Measurements from ENCODE around the gene LPCAT1. TPM values are rescaled to one million over a fixed set of nuclear protein-coding genes. Genes with fewer than 3 reads are reported as not detected.

LPCAT1 gene
- total and polyA plus RNA-seq, 2 experiments from 2014 or later, result 44.1 to 56.0 TPM

- Histone ChIP-seq H3K27ac (no peak overlapping the region), H3K4me1 (ENCODE audit: insufficient read depth) (peaks cover 8% of the 10 kb centered on the region), H3K27me3 (peaks cover 58% of the 10 kb centered on the region), H4K20me1 (ENCODE audit: insufficient read depth, poor library complexity, severe bottlenecking) (no peaks in the 10 kb centered on the region), H3K36me3 (replicated peaks; ENCODE audit: insufficient read depth, low read depth) (no peaks in the 10 kb centered on the region), H2AFZ (no peak overlapping the region), H3K9me2 (replicated peaks; ENCODE audit: insufficient read depth) (no peaks in the 10 kb centered on the region), H3K4me2 (no peak overlapping the region), H3K9me3 (ENCODE audit: low read depth) (no peaks in the 10 kb centered on the region), H3K4me3 (no peak overlapping the region), H3K79me2 (no peaks in the 10 kb centered on the region)
- DNase-seq (ENCODE audit: low spot score), result no peak
- TF ChIP-seq EZH2phosphoT487 (IDR thresholded peaks at IDR 0.05; ENCODE audit: low read depth, severe bottlenecking, unreplicated experiment) (no peak), EZH2 (IDR thresholded peaks at IDR 0.05; ENCODE audit: borderline replicate concordance) (no peak)
- TF ChIP-seq, protein P1, sequence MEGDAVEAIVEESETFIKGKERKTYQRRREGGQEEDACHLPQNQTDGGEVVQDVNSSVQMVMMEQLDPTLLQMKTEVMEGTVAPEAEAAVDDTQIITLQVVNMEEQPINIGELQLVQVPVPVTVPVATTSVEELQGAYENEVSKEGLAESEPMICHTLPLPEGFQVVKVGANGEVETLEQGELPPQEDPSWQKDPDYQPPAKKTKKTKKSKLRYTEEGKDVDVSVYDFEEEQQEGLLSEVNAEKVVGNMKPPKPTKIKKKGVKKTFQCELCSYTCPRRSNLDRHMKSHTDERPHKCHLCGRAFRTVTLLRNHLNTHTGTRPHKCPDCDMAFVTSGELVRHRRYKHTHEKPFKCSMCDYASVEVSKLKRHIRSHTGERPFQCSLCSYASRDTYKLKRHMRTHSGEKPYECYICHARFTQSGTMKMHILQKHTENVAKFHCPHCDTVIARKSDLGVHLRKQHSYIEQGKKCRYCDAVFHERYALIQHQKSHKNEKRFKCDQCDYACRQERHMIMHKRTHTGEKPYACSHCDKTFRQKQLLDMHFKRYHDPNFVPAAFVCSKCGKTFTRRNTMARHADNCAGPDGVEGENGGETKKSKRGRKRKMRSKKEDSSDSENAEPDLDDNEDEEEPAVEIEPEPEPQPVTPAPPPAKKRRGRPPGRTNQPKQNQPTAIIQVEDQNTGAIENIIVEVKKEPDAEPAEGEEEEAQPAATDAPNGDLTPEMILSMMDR (IDR thresholded peaks at IDR 0.05; ENCODE audit: poor library complexity), result no peak
- 77% methylated on average over 36 of the region's 36 CpGs for WGBS (ENCODE audit: low lambda C conversion rate, missing lambda C conversion rate)
Observed at GRCh38 chr5:1442222-1443145, 81.3 kb downstream of the LPCAT1 start.

DNA sequence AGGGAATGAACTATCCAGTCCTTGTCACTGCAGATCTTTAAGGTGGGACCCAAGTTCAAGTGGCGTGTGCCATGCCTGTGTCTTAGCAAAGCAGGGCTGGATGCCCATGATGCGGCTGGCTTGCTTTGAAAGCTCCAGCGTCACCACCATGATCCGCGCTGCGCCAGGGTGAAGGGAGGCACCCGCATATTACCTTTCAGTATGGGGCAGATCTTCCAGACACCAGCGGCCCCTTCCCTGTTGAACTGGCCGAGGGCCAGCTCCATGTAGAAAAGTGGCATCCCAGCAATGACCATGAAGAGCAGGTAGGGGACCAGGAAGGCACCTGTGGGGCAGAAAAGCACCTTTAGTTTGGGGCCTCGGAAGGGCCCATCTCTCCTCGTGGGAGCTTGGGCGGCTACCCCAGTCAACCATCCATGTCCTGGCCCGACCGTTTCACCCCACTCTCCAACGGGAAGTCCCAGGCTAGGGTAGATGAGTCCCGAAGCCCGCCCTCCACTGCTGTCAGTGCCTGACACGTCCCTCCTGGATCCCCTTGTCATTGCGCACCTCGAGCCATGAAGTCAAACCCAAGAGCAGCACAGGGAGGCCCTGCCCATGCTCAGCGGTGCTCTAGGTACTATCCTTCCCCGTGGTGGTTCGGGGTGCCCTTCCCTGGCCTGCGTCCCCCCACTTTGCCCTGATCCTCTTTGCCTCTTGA, 82.4 kb downstream of the LPCAT1 start:
- 93% methylated on average over 24 of the region's 24 CpGs for WGBS (ENCODE audit: low lambda C conversion rate, missing lambda C conversion rate)
- Histone ChIP-seq H3K4me1 (ENCODE audit: insufficient read depth) (peaks cover 8% of the 10 kb centered on the region), H3K27ac (no peak overlapping the region), H3K4me2 (no peak overlapping the region), H2AFZ (no peak overlapping the region), H3K79me2 (no peaks in the 10 kb centered on the region), H3K4me3 (no peak overlapping the region), H3K36me3 (replicated peaks; ENCODE audit: insufficient read depth, low read depth) (no peaks in the 10 kb centered on the region), H3K27me3 (peaks cover 48% of the 10 kb centered on the region), H3K9me2 (replicated peaks; ENCODE audit: insufficient read depth) (no peaks in the 10 kb centered on the region), H4K20me1 (ENCODE audit: insufficient read depth, poor library complexity, severe bottlenecking) (no peaks in the 10 kb centered on the region), H3K9me3 (ENCODE audit: low read depth) (no peaks in the 10 kb centered on the region)
- TF ChIP-seq EZH2 (IDR thresholded peaks at IDR 0.05; ENCODE audit: borderline replicate concordance) (no peak), EZH2phosphoT487 (IDR thresholded peaks at IDR 0.05; ENCODE audit: low read depth, severe bottlenecking, unreplicated experiment) (no peak)
- TF ChIP-seq, protein P1 (IDR thresholded peaks at IDR 0.05; ENCODE audit: poor library complexity), result no peak
- DNase-seq (ENCODE audit: low spot score), result no peak

- no peak overlapping the region for H3K27ac ChIP-seq
- H3K4me2 ChIP-seq, result no peak overlapping the region
- H3K79me2 ChIP-seq, result no peaks in the 10 kb centered on the region
- H4K20me1 ChIP-seq (ENCODE audit: insufficient read depth, poor library complexity, severe bottlenecking), result no peaks in the 10 kb centered on the region
- no peaks in the 10 kb centered on the region for H3K9me2 ChIP-seq (replicated peaks; ENCODE audit: insufficient read depth)
- H3K4me1 ChIP-seq (ENCODE audit: insufficient read depth), result peaks cover 7% of the 10 kb centered on the region
- H3K27me3 ChIP-seq, result peaks cover 36% of the 10 kb centered on the region
- no peaks in the 10 kb centered on the region for H3K36me3 ChIP-seq (replicated peaks; ENCODE audit: insufficient read depth, low read depth)
- H2AFZ ChIP-seq, result no peak overlapping the region
- TF ChIP-seq, protein P1 (IDR thresholded peaks at IDR 0.05; ENCODE audit: poor library complexity), result no peak
- TF ChIP-seq EZH2phosphoT487 (IDR thresholded peaks at IDR 0.05; ENCODE audit: low read depth, severe bottlenecking, unreplicated experiment) (no peak), EZH2 (IDR thresholded peaks at IDR 0.05; ENCODE audit: borderline replicate concordance) (no peak)
- no peak for DNase-seq (ENCODE audit: low spot score)
- H3K4me3 ChIP-seq, result no peak overlapping the region
- H3K9me3 ChIP-seq (ENCODE audit: low read depth), result no peaks in the 10 kb centered on the region
- WGBS (ENCODE audit: low lambda C conversion rate, missing lambda C conversion rate), result 93% methylated on average over 3 of the region's 3 CpGs
Observed at GRCh38 chr5:1440098-1440493, 83.7 kb downstream of the LPCAT1 start.
